ENCODE results near the gene HMGB2.

The HMGB2 gene

GRCh38 chr4:173282626-173283025 lies 51.5 kb downstream of the HMGB2 start:
- no peak for DNase-seq

GRCh38 chr4:173282256-173282562 lies 51.9 kb downstream of the HMGB2 start:
- no peak for DNase-seq

DNA sequence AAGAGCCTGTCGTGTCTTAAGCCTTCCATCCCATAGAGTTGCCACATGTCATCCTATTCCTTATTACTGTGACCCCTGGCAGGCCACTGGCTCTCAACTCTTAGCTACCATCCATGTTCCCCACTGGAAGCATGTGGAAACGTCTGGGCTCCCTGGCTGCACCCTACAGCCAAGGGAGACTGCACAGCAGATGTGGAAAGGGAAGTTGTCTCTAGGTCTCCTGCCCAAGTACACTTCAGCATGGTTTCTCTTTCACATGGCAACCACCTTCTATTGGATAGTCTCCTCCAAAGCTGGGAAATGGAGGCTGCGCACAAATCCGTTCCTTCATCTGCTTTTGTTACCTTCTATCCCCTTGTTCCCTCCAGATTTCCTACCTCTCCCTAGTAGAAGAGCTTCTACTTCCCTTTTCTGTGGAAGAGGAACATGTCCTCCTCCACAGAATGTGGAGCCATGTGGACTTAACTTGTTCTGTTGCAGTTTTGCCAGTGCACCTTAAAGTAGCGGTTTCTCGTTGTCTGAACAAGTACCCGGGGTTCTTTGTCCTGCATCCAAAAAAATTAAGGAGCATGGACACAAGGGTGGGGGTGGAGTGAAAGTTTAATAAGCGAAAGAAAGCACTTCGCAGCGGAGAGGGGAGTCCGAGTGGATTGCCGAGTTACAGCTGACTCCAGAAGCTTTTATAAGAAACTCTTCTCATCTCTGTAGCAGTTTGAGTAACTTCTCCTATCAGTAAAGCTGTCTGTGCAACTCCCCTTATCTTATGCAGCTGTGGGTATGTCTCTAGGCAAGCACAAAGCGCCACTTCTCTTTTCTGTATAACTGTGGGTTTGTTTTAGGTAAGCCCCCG lies 52.5 kb downstream of the HMGB2 start:
- DNase-seq = no peak
